ENCODE data around the gene DIDO1. TPM values are rescaled to one million over a fixed set of nuclear protein-coding genes. Genes with fewer than 3 reads are reported as not detected.

The DIDO1 gene
- total RNA-seq, 1 experiment from 2014 or later = 85.9 TPM

- H3K27me3 Mint-ChIP-seq (ENCODE audit: low read depth) = no peaks in the 10 kb centered on the region; the same call in 1 of the 2 replicates
- Histone ChIP-seq H2AK5ac (ENCODE audit: insufficient read length, low read length) (no peak overlapping the region), H3K27ac (ENCODE audit: insufficient read length, low read depth, low read length) (no peak overlapping the region), H3K4me1 (ENCODE audit: insufficient read depth, low read length) (peaks cover 3% of the 10 kb centered on the region), H3K9me3 (ENCODE audit: control insufficient read depth, low read depth, low read length) (no peaks in the 10 kb centered on the region), H3K27me3 (ENCODE audit: insufficient read depth, low read length) (no peaks in the 10 kb centered on the region), H4K5ac (ENCODE audit: insufficient read length, low read depth, low read length) (no peak overlapping the region), H3K23ac (ENCODE audit: insufficient read length, low read depth, low read length) (no peak overlapping the region), H3K4me2 (ENCODE audit: insufficient read depth, insufficient read length, low read length) (peak overlapping the region; percentile 65), H2BK15ac (ENCODE audit: low read depth, low read length) (no peak overlapping the region), H3K79me1 (ENCODE audit: insufficient read depth, low read depth, low read length, poor library complexity, severe bottlenecking) (no peaks in the 10 kb centered on the region), H3K23me2 (ENCODE audit: insufficient read length, low read depth, low read length, poor library complexity, severe bottlenecking) (peaks cover 10% of the 10 kb centered on the region), H3K79me2 (ENCODE audit: insufficient read depth, low read length) (no peaks in the 10 kb centered on the region; the same call in 1 of the 2 replicates), H4K8ac (replicated peaks; ENCODE audit: insufficient read length, low read depth, low read length) (no peak overlapping the region), H3K14ac (ENCODE audit: insufficient read depth, low read length) (0 out of 2 replicates have a peak overlapping the region, but pooled peaks have one; percentile 16), H3K18ac (ENCODE audit: insufficient read length, low read depth, low read length) (no peak overlapping the region), H2BK20ac (ENCODE audit: low read depth, low read length, poor library complexity, severe bottlenecking) (no peak overlapping the region), H4K20me1 (ENCODE audit: control insufficient read depth, insufficient read depth, insufficient read length) (no peaks in the 10 kb centered on the region), H3T11ph (ENCODE audit: low read length) (no peak overlapping the region), H4K91ac (ENCODE audit: insufficient read length, low read depth, low read length) (no peak overlapping the region), H2BK120ac (ENCODE audit: low read depth, low read length, poor library complexity, severe bottlenecking) (no peak overlapping the region), H3K9ac (ENCODE audit: extremely low read depth, insufficient read length, low read length) (no peak overlapping the region), H3K56ac (ENCODE audit: insufficient read length, low read depth, low read length) (no peak overlapping the region), H2AFZ (ENCODE audit: low read length) (no peak overlapping the region), H3K4ac (ENCODE audit: low read depth, low read length) (no peak overlapping the region), H2BK12ac (ENCODE audit: insufficient read length, low read depth, low read length) (no peak overlapping the region), H2BK5ac (ENCODE audit: insufficient read length, low read length) (no peak overlapping the region)
- no peak overlapping the region for H3K27ac Mint-ChIP-seq
- H3K9me3 Mint-ChIP-seq = no peaks in the 10 kb centered on the region
- H3K4me3 Mint-ChIP-seq = peak overlapping the region; percentile 66 to 76
- H3K36me3 Mint-ChIP-seq (ENCODE audit: insufficient read depth in 1 of 3, low read depth in 3 of 3) = peaks cover 9 to 35% (median 26%) of the 10 kb centered on the region in 3 experiments; a peak in 6 of 7 replicates
- no peak for TF ChIP-seq CTCF (conservative IDR thresholded peaks at IDR 0.05)
- no peak for DNase-seq
- no CpG with 5 or more reads among the region's 19 CpGs for WGBS (ENCODE audit: extremely low coverage, insufficient read length, low lambda C conversion rate)
- peaks cover 14 to 26% of the 10 kb centered on the region in 2 experiments for H3K4me1 Mint-ChIP-seq
These were observed 26.9 kb upstream of the DIDO1 start for GRCh38 chr20:62952968-62953838.
